Endodermal cell (in vitro differentiated cells): ENCODE data around the gene TNFAIP2. TPM values are rescaled to one million over a fixed set of nuclear protein-coding genes. Genes with fewer than 3 reads are reported as not detected.
A peak's percentile ranks its signal among the peaks of the same experiment; 100 is the strongest.

Experiments used
- DNase-seq: peaks from one replicate; pipeline ENCODE4 v3.0.0-alpha.2; 2017
- H3K27ac ChIP-seq: 2 replicates; pipeline ENCODE4 v1.5.1; 2013; ENCODE audit warnings: mild to moderate bottlenecking, low read depth, low read length, moderate library complexity
- H3K27me3 ChIP-seq: 2 replicates; pipeline ENCODE4 v1.6.1; 2013; ENCODE audit warnings: mild to moderate bottlenecking, low read length, moderate library complexity; ENCODE audit not compliant: insufficient read depth, control insufficient read depth, poor library complexity, severe bottlenecking
- H3K36me3 ChIP-seq: 2 replicates; pipeline ENCODE4 v1.7.0; 2013; ENCODE audit warnings: mild to moderate bottlenecking, low read length, moderate library complexity; ENCODE audit not compliant: control insufficient read depth, insufficient read depth
- H3K4me1 ChIP-seq: one replicate; pipeline ENCODE4 v1.7.0; 2013; ENCODE audit warnings: low read length; ENCODE audit not compliant: control insufficient read depth, insufficient read depth
- H3K4me3 ChIP-seq: 2 replicates; pipeline ENCODE4 v1.5.1; 2013; ENCODE audit warnings: mild to moderate bottlenecking, low read length, moderate library complexity
- H3K9ac ChIP-seq: 2 replicates; pipeline ENCODE4 v1.6.1; 2013; ENCODE audit warnings: mild to moderate bottlenecking, low read length, moderate library complexity; ENCODE audit not compliant: poor library complexity, severe bottlenecking; ENCODE audit errors: extremely low read depth
- H3K9me3 ChIP-seq: 2 replicates; pipeline ENCODE4 v1.6.1; 2013; ENCODE audit warnings: mild to moderate bottlenecking, low read length, moderate library complexity; ENCODE audit not compliant: control insufficient read depth
- H3K27ac Mint-ChIP-seq: 2 replicates; pipeline ENCODE4 v1.8.0; 2020; ENCODE audit warnings: mixed read lengths
- H3K27me3 Mint-ChIP-seq: 2 replicates; pipeline ENCODE4 v1.8.0; 2021; ENCODE audit warnings: mild to moderate bottlenecking, mixed read lengths; ENCODE audit not compliant: insufficient read depth
- H3K36me3 Mint-ChIP-seq: 2 replicates; pipeline ENCODE4 v1.8.0; 2020; ENCODE audit warnings: low read depth, mixed read lengths
- H3K4me1 Mint-ChIP-seq: 2 replicates; pipeline ENCODE4 v1.8.0; 2020; ENCODE audit warnings: mixed read lengths
- H3K4me3 Mint-ChIP-seq: 2 replicates; pipeline ENCODE4 v1.8.0; 2020; ENCODE audit warnings: mild to moderate bottlenecking, moderate library complexity, mixed read lengths
- H3K9me3 Mint-ChIP-seq: 2 replicates; pipeline ENCODE4 v1.8.0; 2020; ENCODE audit warnings: mild to moderate bottlenecking, mixed read lengths
- WGBS, 2 experiments: methylation state at CpG; one replicate each; pipeline versions ENCODE4 v1.1.5 to v1.1.7; 2013; ENCODE audit warnings: missing lambda C conversion rate in 2 of 2, mixed read lengths in 1 of 2; ENCODE audit not compliant: insufficient coverage in 1 of 2, insufficient read length in 1 of 2; 5-methylcytosine and 5-hydroxymethylcytosine counted together
- total RNA-seq, 2 donors: library from RNA; stranded (reverse); fragmentation: NEBNext Ultra II Directional in 1 of 2; extraction: Animal tissue kit (Norgen Biotek cat#: 25700) in 1 of 2; gene quantifications; 2 replicates in 1 of 2; 3 replicates in 1 of 2; pipeline ENCODE4 v1.2.1, GENCODE V29; 2021
- TF ChIP-seq, protein P1 (sequence below): fragments of 200-600 bp; sonication (generic); conservative IDR thresholded peaks from 2 replicates; pipeline ENCODE4 v1.5.0; 2021; ENCODE audit warnings: antibody characterized with exemption, mild to moderate bottlenecking

Gene TNFAIP2
- total RNA-seq, 2 donors from 2014 or later: 16.8 to 19.4 TPM

DNA sequence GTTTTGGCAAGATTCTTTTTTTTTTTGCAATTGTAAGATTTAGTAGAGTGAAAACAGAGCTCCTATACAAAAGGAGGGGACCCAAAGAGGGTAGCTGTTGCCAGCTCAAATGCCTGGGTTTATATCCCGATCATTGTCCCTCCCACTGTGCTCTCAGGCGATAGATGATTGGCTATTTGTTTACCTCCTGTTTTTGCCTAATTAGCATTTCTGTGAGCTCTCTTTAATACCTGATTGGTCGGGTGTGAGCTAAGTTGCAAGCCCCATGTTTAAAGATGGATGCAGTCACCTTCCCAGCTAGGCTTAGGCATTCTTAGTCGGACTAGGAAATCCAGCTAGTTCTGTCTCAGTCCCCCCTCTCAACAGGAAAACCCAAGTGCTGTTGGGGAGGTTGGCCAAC is 26.9 kb upstream of the TNFAIP2 start:
- Histone ChIP-seq H3K27ac (no peak overlapping the region), H3K4me1 (peaks cover 8% of the 10 kb centered on the region), H3K36me3 (no peaks in the 10 kb centered on the region), H3K9ac (no peak overlapping the region), H3K27me3 (no peaks in the 10 kb centered on the region), H3K9me3 (no peaks in the 10 kb centered on the region), H3K4me3 (no peak overlapping the region)
- Mint-ChIP-seq H3K9me3 (no peaks in the 10 kb centered on the region), H3K27me3 (peaks cover 10% of the 10 kb centered on the region), H3K27ac (peak overlapping the region; percentile 60), H3K4me3 (no peak overlapping the region), H3K4me1 (peaks cover 6% of the 10 kb centered on the region), H3K36me3 (no peaks in the 10 kb centered on the region)
- DNase-seq: no peak
- TF ChIP-seq, protein P1, sequence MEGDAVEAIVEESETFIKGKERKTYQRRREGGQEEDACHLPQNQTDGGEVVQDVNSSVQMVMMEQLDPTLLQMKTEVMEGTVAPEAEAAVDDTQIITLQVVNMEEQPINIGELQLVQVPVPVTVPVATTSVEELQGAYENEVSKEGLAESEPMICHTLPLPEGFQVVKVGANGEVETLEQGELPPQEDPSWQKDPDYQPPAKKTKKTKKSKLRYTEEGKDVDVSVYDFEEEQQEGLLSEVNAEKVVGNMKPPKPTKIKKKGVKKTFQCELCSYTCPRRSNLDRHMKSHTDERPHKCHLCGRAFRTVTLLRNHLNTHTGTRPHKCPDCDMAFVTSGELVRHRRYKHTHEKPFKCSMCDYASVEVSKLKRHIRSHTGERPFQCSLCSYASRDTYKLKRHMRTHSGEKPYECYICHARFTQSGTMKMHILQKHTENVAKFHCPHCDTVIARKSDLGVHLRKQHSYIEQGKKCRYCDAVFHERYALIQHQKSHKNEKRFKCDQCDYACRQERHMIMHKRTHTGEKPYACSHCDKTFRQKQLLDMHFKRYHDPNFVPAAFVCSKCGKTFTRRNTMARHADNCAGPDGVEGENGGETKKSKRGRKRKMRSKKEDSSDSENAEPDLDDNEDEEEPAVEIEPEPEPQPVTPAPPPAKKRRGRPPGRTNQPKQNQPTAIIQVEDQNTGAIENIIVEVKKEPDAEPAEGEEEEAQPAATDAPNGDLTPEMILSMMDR: no peak
- 80 to 82% methylated on average over 3 to 4 of the region's 4 CpGs for WGBS, 2 experiments

DNA sequence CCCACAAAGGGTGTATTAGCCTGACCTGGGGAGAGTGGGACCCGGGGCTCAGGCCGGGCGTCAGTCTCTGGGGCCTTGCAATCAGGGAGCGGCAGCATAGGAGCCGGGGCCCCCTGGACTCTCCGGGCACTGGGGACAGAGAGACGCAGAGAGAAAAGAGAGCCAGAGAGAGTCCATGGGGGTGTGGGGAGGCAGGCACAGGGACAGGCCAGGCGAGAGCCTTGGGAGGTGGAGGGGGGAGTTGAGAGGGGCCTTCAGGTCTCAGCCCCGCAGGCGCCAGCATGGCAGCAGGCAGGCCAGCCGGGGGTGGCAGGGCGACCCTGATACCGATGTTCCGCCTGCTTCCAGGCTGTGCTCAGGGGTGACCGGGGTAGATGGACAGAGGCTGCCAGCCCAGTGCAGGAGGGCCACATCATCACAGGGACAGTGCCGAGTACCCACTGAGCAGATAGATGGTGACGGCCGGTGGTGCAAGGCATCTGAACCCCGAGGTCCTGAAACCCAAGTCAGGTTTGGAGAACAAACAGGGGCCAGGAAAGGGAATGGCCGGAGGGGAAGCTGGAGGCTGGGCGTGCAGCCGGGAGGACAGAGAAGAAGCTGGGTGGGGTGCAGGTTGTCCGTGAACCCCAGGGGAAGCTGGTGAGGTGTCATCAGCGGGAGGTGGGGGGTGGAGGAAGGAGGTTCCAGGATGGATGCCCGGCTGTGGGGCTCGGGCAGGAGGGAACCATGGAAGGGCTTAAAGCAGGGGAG is 25.8 kb upstream of the TNFAIP2 start:
- Histone ChIP-seq H3K4me1 (peaks cover 8% of the 10 kb centered on the region), H3K27me3 (peaks cover under 1% of the 10 kb centered on the region), H3K4me3 (no peak overlapping the region), H3K9ac (no peak overlapping the region), H3K36me3 (no peaks in the 10 kb centered on the region), H3K27ac (no peak overlapping the region), H3K9me3 (no peaks in the 10 kb centered on the region)
- Mint-ChIP-seq H3K27me3 (peaks cover 19% of the 10 kb centered on the region), H3K9me3 (no peaks in the 10 kb centered on the region), H3K4me1 (peaks cover 6% of the 10 kb centered on the region), H3K27ac (no peak overlapping the region), H3K4me3 (no peak overlapping the region), H3K36me3 (no peaks in the 10 kb centered on the region)
- WGBS, 2 experiments: 90 to 92% methylated on average over 17 to 26 of the region's 26 CpGs
- no peak for DNase-seq
- TF ChIP-seq, protein P1: no peak

DNA sequence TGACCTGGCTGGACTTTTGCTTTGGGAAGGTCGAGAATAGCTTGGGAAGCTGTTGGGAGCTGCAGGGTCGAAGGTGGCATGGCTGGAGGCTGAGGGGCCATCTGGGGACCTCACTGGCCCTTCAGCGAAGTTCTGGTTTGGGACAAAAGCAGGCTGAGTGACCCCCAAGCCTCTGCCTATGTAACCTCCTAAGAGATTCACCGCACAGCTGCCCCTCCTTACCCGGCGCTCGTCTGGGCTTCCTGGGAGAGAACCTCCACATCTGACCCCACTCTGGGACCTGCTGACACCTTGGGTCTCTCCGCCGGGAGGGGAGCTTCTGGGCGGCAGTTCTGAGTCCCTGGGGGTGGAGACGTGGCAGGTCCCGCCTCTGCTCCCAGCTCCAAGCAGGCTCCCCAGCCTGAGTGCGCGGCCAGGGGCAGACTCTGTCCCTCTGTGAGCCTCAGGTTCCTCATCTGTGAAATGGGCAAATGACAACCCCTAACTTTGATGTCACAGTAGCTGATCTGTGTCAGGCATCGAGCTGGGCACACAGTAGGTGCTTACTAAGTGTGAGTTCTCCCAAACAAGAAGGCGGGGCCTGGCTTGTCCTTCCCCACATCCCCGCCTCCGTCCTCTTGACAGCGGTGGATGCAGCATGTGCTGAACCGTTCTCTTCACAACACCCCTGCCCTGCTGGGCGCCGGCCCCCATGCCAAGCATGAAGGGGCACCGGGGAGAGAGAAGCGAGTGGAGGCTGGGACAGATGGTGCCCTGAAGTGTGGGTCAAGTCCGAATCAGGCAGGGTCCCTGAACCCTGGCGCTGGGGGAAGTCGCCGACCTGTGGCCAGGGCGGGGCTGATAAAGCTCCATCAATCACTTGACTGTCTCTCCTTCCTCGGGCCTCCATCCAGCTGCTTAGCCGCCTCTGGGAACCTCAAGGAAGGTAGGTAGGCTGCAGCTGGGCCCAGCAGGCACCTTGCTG is 25.0 kb upstream of the TNFAIP2 start:
- H3K4me1 Mint-ChIP-seq: peaks cover 6% of the 10 kb centered on the region
- no peaks in the 10 kb centered on the region for H3K9me3 ChIP-seq
- no peaks in the 10 kb centered on the region for H3K36me3 ChIP-seq
- no peak overlapping the region for H3K27ac ChIP-seq
- H3K4me3 Mint-ChIP-seq: no peak overlapping the region
- peaks cover under 1% of the 10 kb centered on the region for H3K9me3 Mint-ChIP-seq
- no peak overlapping the region for H3K9ac ChIP-seq
- peaks cover 9% of the 10 kb centered on the region for H3K27me3 ChIP-seq
- peaks cover 8% of the 10 kb centered on the region for H3K4me1 ChIP-seq
- 87 to 94% methylated on average over 24 to 31 of the region's 31 CpGs for WGBS, 2 experiments
- H3K36me3 Mint-ChIP-seq: no peaks in the 10 kb centered on the region
- peaks cover 27% of the 10 kb centered on the region for H3K27me3 Mint-ChIP-seq
- no peak overlapping the region for H3K4me3 ChIP-seq
- no peak overlapping the region for H3K27ac Mint-ChIP-seq
- peak; percentile 56 for DNase-seq
- TF ChIP-seq, protein P1: no peak
